ENCODE results near the gene CARD9. TPM values are rescaled to one million over a fixed set of nuclear protein-coding genes. Genes with fewer than 3 reads are reported as not detected.

The CARD9 gene
- total RNA-seq, 2 donors from 2014 or later: 0.35 to 1.5 TPM

DNA sequence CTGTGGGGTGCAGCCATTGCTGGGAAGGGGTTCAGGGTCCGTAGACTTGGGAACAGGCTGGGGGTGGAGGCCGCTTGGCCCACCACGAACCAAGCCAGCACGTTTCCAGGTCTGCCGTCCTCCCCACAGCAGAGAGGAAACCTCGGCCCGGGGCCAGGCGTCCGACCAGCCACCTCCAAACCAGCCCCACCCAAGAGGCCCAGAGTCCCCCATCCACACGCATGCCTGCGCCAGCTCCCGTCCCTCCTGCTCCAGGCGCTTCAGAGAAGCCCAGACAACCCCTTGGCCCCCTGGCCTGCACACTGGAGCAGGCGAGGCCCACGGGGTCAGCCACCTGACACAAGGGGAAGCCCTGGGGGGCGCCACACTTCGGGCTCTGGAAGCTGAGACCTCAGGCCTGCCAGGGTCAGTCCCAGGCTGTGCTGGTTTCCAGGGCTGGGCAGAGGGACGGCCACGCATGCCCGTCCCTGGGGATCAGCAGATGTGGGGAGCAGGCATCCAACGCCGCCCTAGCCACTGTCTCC lies 16.2 kb downstream of the CARD9 start:
- no peaks in the 10 kb centered on the region for H3K27me3 Mint-ChIP-seq (ENCODE audit: insufficient read depth)
- no peak overlapping the region for H3K9ac ChIP-seq (ENCODE audit: extremely low read depth, low read length, poor library complexity, severe bottlenecking)
- no peak overlapping the region for H3K4me3 ChIP-seq (ENCODE audit: low read length)
- WGBS, 2 experiments (ENCODE audit: insufficient coverage in 1 of 2, insufficient read length in 1 of 2): 93 to 96% methylated on average over 18 to 22 of the region's 22 CpGs
- H3K36me3 Mint-ChIP-seq (ENCODE audit: low read depth): no peaks in the 10 kb centered on the region
- H3K4me1 ChIP-seq (ENCODE audit: control insufficient read depth, insufficient read depth, low read length): no peaks in the 10 kb centered on the region
- TF ChIP-seq, protein P1, sequence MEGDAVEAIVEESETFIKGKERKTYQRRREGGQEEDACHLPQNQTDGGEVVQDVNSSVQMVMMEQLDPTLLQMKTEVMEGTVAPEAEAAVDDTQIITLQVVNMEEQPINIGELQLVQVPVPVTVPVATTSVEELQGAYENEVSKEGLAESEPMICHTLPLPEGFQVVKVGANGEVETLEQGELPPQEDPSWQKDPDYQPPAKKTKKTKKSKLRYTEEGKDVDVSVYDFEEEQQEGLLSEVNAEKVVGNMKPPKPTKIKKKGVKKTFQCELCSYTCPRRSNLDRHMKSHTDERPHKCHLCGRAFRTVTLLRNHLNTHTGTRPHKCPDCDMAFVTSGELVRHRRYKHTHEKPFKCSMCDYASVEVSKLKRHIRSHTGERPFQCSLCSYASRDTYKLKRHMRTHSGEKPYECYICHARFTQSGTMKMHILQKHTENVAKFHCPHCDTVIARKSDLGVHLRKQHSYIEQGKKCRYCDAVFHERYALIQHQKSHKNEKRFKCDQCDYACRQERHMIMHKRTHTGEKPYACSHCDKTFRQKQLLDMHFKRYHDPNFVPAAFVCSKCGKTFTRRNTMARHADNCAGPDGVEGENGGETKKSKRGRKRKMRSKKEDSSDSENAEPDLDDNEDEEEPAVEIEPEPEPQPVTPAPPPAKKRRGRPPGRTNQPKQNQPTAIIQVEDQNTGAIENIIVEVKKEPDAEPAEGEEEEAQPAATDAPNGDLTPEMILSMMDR (conservative IDR thresholded peaks at IDR 0.05): no peak
- H3K36me3 ChIP-seq (ENCODE audit: control insufficient read depth, insufficient read depth, low read length): no peaks in the 10 kb centered on the region
- H3K27ac Mint-ChIP-seq: no peak overlapping the region
- H3K9me3 ChIP-seq (ENCODE audit: control insufficient read depth, low read length): no peaks in the 10 kb centered on the region
- H3K9me3 Mint-ChIP-seq: no peaks in the 10 kb centered on the region
- H3K27ac ChIP-seq (ENCODE audit: low read depth, low read length): peak overlapping the region; percentile 17
- H3K4me1 Mint-ChIP-seq: no peaks in the 10 kb centered on the region
- no peaks in the 10 kb centered on the region for H3K27me3 ChIP-seq (ENCODE audit: control insufficient read depth, insufficient read depth, low read length, poor library complexity, severe bottlenecking)
- no peak overlapping the region for H3K4me3 Mint-ChIP-seq
- DNase-seq: no peak

- Histone ChIP-seq H3K9me3 (ENCODE audit: control insufficient read depth, low read length) (no peaks in the 10 kb centered on the region), H3K27ac (ENCODE audit: low read depth, low read length) (no peak overlapping the region), H3K4me3 (ENCODE audit: low read length) (no peak overlapping the region), H3K9ac (ENCODE audit: extremely low read depth, low read length, poor library complexity, severe bottlenecking) (no peak overlapping the region), H3K36me3 (ENCODE audit: control insufficient read depth, insufficient read depth, low read length) (no peaks in the 10 kb centered on the region), H3K4me1 (ENCODE audit: control insufficient read depth, insufficient read depth, low read length) (no peaks in the 10 kb centered on the region), H3K27me3 (ENCODE audit: control insufficient read depth, insufficient read depth, low read length, poor library complexity, severe bottlenecking) (no peaks in the 10 kb centered on the region)
- no peak for DNase-seq
- H3K4me1 Mint-ChIP-seq: no peaks in the 10 kb centered on the region
- 94% methylated on average over 42 to 54 of the region's 54 CpGs for WGBS, 2 experiments (ENCODE audit: insufficient coverage in 1 of 2, insufficient read length in 1 of 2)
- H3K36me3 Mint-ChIP-seq (ENCODE audit: low read depth): no peaks in the 10 kb centered on the region
- TF ChIP-seq, protein P1 (conservative IDR thresholded peaks at IDR 0.05): no peak
- no peak overlapping the region for H3K4me3 Mint-ChIP-seq
- no peaks in the 10 kb centered on the region for H3K9me3 Mint-ChIP-seq
- H3K27me3 Mint-ChIP-seq (ENCODE audit: insufficient read depth): no peaks in the 10 kb centered on the region
- H3K27ac Mint-ChIP-seq: no peak overlapping the region
Measured at GRCh38 chr9:136355616-136356557, 17.6 kb downstream of the CARD9 start.

- Mint-ChIP-seq H3K4me1 (no peaks in the 10 kb centered on the region), H3K27me3 (ENCODE audit: insufficient read depth) (no peaks in the 10 kb centered on the region), H3K9me3 (no peaks in the 10 kb centered on the region), H3K27ac (no peak overlapping the region), H3K36me3 (ENCODE audit: low read depth) (no peaks in the 10 kb centered on the region), H3K4me3 (no peak overlapping the region)
- H3K9me3 ChIP-seq (ENCODE audit: control insufficient read depth, low read length): no peaks in the 10 kb centered on the region
- peak overlapping the region; percentile 38 for H3K27ac ChIP-seq (ENCODE audit: low read depth, low read length)
- H3K4me3 ChIP-seq (ENCODE audit: low read length): no peak overlapping the region
- no peak overlapping the region for H3K9ac ChIP-seq (ENCODE audit: extremely low read depth, low read length, poor library complexity, severe bottlenecking)
- TF ChIP-seq, protein P1 (conservative IDR thresholded peaks at IDR 0.05): no peak
- DNase-seq: no peak
- WGBS, 2 experiments (ENCODE audit: insufficient coverage in 1 of 2, insufficient read length in 1 of 2): 90 to 97% methylated on average over 6 to 17 of the region's 17 CpGs
- H3K36me3 ChIP-seq (ENCODE audit: control insufficient read depth, insufficient read depth, low read length): no peaks in the 10 kb centered on the region
- no peaks in the 10 kb centered on the region for H3K4me1 ChIP-seq (ENCODE audit: control insufficient read depth, insufficient read depth, low read length)
- no peaks in the 10 kb centered on the region for H3K27me3 ChIP-seq (ENCODE audit: control insufficient read depth, insufficient read depth, low read length, poor library complexity, severe bottlenecking)
Measured at GRCh38 chr9:136354592-136355085, 18.8 kb downstream of the CARD9 start.
